ENCODE data around the gene CCPG1. TPM values are rescaled to one million over a fixed set of nuclear protein-coding genes. Genes with fewer than 3 reads are reported as not detected.

The CCPG1 gene
- total RNA-seq, 1 donor from 2014 or later = 31.2 TPM

- Mint-ChIP-seq H3K27ac (no peak overlapping the region), H3K9me3 (ENCODE audit: low read depth) (no peaks in the 10 kb centered on the region), H3K27me3 (no peaks in the 10 kb centered on the region), H3K36me3 (ENCODE audit: insufficient read depth) (peaks cover 17% of the 10 kb centered on the region), H3K4me3 (ENCODE audit: low read depth) (no peak overlapping the region), H3K4me1 (ENCODE audit: low read depth) (peaks cover 1% of the 10 kb centered on the region)
- no peak for DNase-seq (ENCODE audit: low spot score, unreplicated experiment)
- no peak for TF ChIP-seq CTCF (IDR thresholded peaks at IDR 0.05; ENCODE audit: unreplicated experiment)
These were observed 35.3 kb downstream of the CCPG1 start for GRCh38 chr15:55372701-55373440.

GRCh38 chr15:55366981-55367380 lies 41.2 kb downstream of the CCPG1 start:
- no peak for DNase-seq (ENCODE audit: low spot score, unreplicated experiment)
- Mint-ChIP-seq H3K4me1 (ENCODE audit: low read depth) (peaks cover 1% of the 10 kb centered on the region), H3K4me3 (ENCODE audit: low read depth) (no peak overlapping the region), H3K36me3 (ENCODE audit: insufficient read depth) (peaks cover 14% of the 10 kb centered on the region), H3K9me3 (ENCODE audit: low read depth) (no peaks in the 10 kb centered on the region), H3K27me3 (no peaks in the 10 kb centered on the region), H3K27ac (no peak overlapping the region)
- no peak for TF ChIP-seq CTCF (IDR thresholded peaks at IDR 0.05; ENCODE audit: unreplicated experiment)

- Mint-ChIP-seq H3K36me3 (ENCODE audit: insufficient read depth) (peaks cover 2% of the 10 kb centered on the region), H3K4me1 (ENCODE audit: low read depth) (peaks cover 3% of the 10 kb centered on the region), H3K27me3 (no peaks in the 10 kb centered on the region), H3K9me3 (ENCODE audit: low read depth) (no peaks in the 10 kb centered on the region), H3K27ac (no peak overlapping the region), H3K4me3 (ENCODE audit: low read depth) (no peak overlapping the region)
- TF ChIP-seq CTCF (IDR thresholded peaks at IDR 0.05; ENCODE audit: unreplicated experiment) = no peak
- no peak for DNase-seq (ENCODE audit: low spot score, unreplicated experiment)
These were observed 45.5 kb downstream of the CCPG1 start for GRCh38 chr15:55362641-55363040.

- H3K4me3 Mint-ChIP-seq (ENCODE audit: low read depth) = no peak overlapping the region
- DNase-seq (ENCODE audit: low spot score, unreplicated experiment) = no peak
- H3K9me3 Mint-ChIP-seq (ENCODE audit: low read depth) = no peaks in the 10 kb centered on the region
- H3K36me3 Mint-ChIP-seq (ENCODE audit: insufficient read depth) = peaks cover 10% of the 10 kb centered on the region
- no peaks in the 10 kb centered on the region for H3K27me3 Mint-ChIP-seq
- no peak overlapping the region for H3K27ac Mint-ChIP-seq
- peaks cover 3% of the 10 kb centered on the region for H3K4me1 Mint-ChIP-seq (ENCODE audit: low read depth)
- no peak for TF ChIP-seq CTCF (IDR thresholded peaks at IDR 0.05; ENCODE audit: unreplicated experiment)
These were observed 47.1 kb downstream of the CCPG1 start for GRCh38 chr15:55361048-55361447.

- Mint-ChIP-seq H3K27ac (no peak overlapping the region), H3K4me1 (ENCODE audit: low read depth) (peaks cover 3% of the 10 kb centered on the region), H3K4me3 (ENCODE audit: low read depth) (no peak overlapping the region), H3K9me3 (ENCODE audit: low read depth) (no peaks in the 10 kb centered on the region), H3K36me3 (ENCODE audit: insufficient read depth) (peaks cover 11% of the 10 kb centered on the region), H3K27me3 (no peaks in the 10 kb centered on the region)
- DNase-seq (ENCODE audit: low spot score, unreplicated experiment) = no peak
- no peak for TF ChIP-seq CTCF (IDR thresholded peaks at IDR 0.05; ENCODE audit: unreplicated experiment)
These were observed 47.9 kb downstream of the CCPG1 start for GRCh38 chr15:55360256-55360655.

All from progenitor cell of endocrine pancreas (in vitro differentiated cells).